Heart left ventricle (tissue), 16 donors: ENCODE data around the gene SYCP1. TPM values are rescaled to one million over a fixed set of nuclear protein-coding genes. Genes with fewer than 3 reads are reported as not detected.

Experiments used
- ATAC-seq, 4 donors: fragments of 200-7000 bp; cut with Tn5 transposase; one replicate each; pipeline ENCODE4 v1.9.1; 2020 to 2022; ENCODE audit warnings: moderate library complexity in 4 of 4, mild to moderate bottlenecking in 3 of 4, moderate number of reproducible peaks in 1 of 4
- DNase-seq, 5 donors: peaks; one replicate each; pipeline ENCODE4 v3.0.0-alpha.2; 2020
- H3K27ac ChIP-seq, 12 donors: fragments of 200-600 bp; sonication (generic) in 4 of 12; one replicate each; pipeline versions ENCODE4 v1.5.0 to v1.8.0; 2016 to 2022; ENCODE audit warnings: mild to moderate bottlenecking in 2 of 12
- H3K27me3 ChIP-seq, 9 donors: fragments of 200-600 bp; sonication (generic) in 2 of 9; one replicate each; pipeline versions ENCODE4 v1.5.1 to v1.8.0; 2016 to 2022; ENCODE audit warnings: mild to moderate bottlenecking in 3 of 9
- H3K36me3 ChIP-seq, 9 donors: fragments of 200-600 bp; sonication (generic) in 2 of 9; one replicate each; pipeline versions ENCODE4 v1.5.0 to v1.8.0; 2018 to 2022; ENCODE audit warnings: mild to moderate bottlenecking in 2 of 9
- H3K4me1 ChIP-seq, 12 donors: fragments of 200-600 bp; sonication (generic) in 4 of 12; one replicate each; pipeline versions ENCODE4 v1.5.0 to v1.8.0; 2016 to 2022; ENCODE audit warnings: mild to moderate bottlenecking in 3 of 12
- H3K4me3 ChIP-seq, 12 donors: fragments of 200-600 bp; sonication (generic) in 4 of 12; one replicate each; pipeline versions ENCODE4 v1.5.0 to v1.8.0; 2017 to 2022; ENCODE audit warnings: mild to moderate bottlenecking in 9 of 12, moderate library complexity in 4 of 12
- H3K9me3 ChIP-seq, 12 donors: fragments of 200-600 bp; sonication (generic) in 4 of 12; one replicate each; pipeline versions ENCODE4 v1.5.0 to v1.8.0; 2016 to 2022; ENCODE audit warnings: mild to moderate bottlenecking in 1 of 12
- CTCF ChIP-seq, 12 donors: fragments of 200-600 bp; sonication (generic) in 4 of 12; IDR thresholded peaks; one replicate each; pipeline versions ENCODE4 v1.5.0 to v1.8.0; 2018 to 2022; ENCODE audit warnings: antibody characterized with exemption in 12 of 12, mild to moderate bottlenecking in 5 of 12
- POLR2A ChIP-seq, 2 donors: fragments of 450-650 bp; IDR thresholded peaks; one replicate each; pipeline ENCODE4 v1.6.1; 2017; ENCODE audit warnings: antibody characterized with exemption in 2 of 2, mild to moderate bottlenecking in 2 of 2, moderate library complexity in 2 of 2
- WGBS, 4 donors: extraction: QIAGEN DNeasy Blood & Tissue Kit in 2 of 4; methylation state at CpG; one replicate each; pipeline versions ENCODE4 v1.1.5 to v1.1.7; 2013 to 2018; 5-methylcytosine and 5-hydroxymethylcytosine counted together
- intact Hi-C, 10 donors: fragments of 100-400 bp; cut with DNase I; formaldehyde crosslinking; loops; one replicate each; pipeline versions ENCODE4 v1.11.1 to v1.14.2; 2022
- polyA plus RNA-seq, 2 donors: library from polyadenylated mRNA; stranded (reverse); fragments of 200-250 nt; gene quantifications; one replicate each; pipeline ENCODE4 v1.2.3, GENCODE V29; 2013
- total RNA-seq, 9 donors: library from RNA; depleted of rRNA in 2 of 9; stranded (reverse); fragments of >200 nt in 2 of 9; fragmentation: NEBNext Ultra II Directional in 3 of 9; extraction: Animal tissue kit (Norgen Biotek cat#: 25700) in 3 of 9; gene quantifications; one replicate each; pipeline versions ENCODE4 v1.1.0 to v1.2.4, GENCODE V29; 2016 to 2023
- donor health status: ischemic (EF 13 %, LVEDD 7.1; RV severe dilation, severe dysfunction).
- donor health status: healthy with polysubstance abuse.
- donor health status: DM: no; HTN: yes; CAD: no.
- donor health status: DM: no; HTN: no; CAD: no.
- donor health status: ischemic (EF 25% LVEDD 6.9; RV normal size, moderate dysfunction).
- donor health status: ischemic (EF 25% LVEDD 5.7; RV mildly dilated, moderate dysfunction).
- donor health status: healthy.
- donor health status: DM: yes; HTN: yes; CAD: no.
- donor health status: ischemic (EF 35%, LVEDD 5.7; RV mildly dilated, moderate dysfunction).
- donor health status: nonischemic (EF 11% LVEDD 7.7; RV severe dilation, severe dysfunction).
- donor health status: DM: yes; HTN: yes; CAD: no.
- donor health status: PGD.
- donor health status: ischemic (EF 29% LVEDD 5.4; RV normal size, mild dysfunction).
- donor health status: nonischemic (EF 23%, LVEDD 6.1; RV moderate dilation, normal function).

The SYCP1 gene
- total and polyA plus RNA-seq, 11 donors, result not detected

- H3K4me3 ChIP-seq, result no peak overlapping the region
- no peaks in the 10 kb centered on the region for H3K4me1 ChIP-seq
- no peak for TF ChIP-seq POLR2A (IDR thresholded peaks at IDR 0.05)
- no peak for TF ChIP-seq CTCF (IDR thresholded peaks at IDR 0.05)
- 72 to 89% (median 81%) methylated on average over 4 of the region's 4 CpGs for WGBS, 4 donors
- H3K9me3 ChIP-seq, result no peaks in the 10 kb centered on the region
- intact Hi-C loops, result no loop called here
- peaks cover 0 to 3% (median 0%) of the 10 kb centered on the region in 9 donors for H3K27me3 ChIP-seq
- ATAC-seq (no peak), DNase-seq (no peak)
- H3K27ac ChIP-seq, result no peak overlapping the region
- H3K36me3 ChIP-seq, result no peaks in the 10 kb centered on the region
Measured at GRCh38 chr1:114833421-114833820, 21.2 kb upstream of the SYCP1 start.

- H3K4me1 ChIP-seq, result no peaks in the 10 kb centered on the region
- DNase-seq, result no peak
- H3K4me3 ChIP-seq, result no peak overlapping the region
- 74 to 81% (median 78%) methylated on average over 5 of the region's 5 CpGs for WGBS, 4 donors
- H3K27ac ChIP-seq, result no peak overlapping the region
- H3K27me3 ChIP-seq, result peaks cover 0 to 25% (median 4%) of the 10 kb centered on the region in 9 donors
- no peak for TF ChIP-seq POLR2A (IDR thresholded peaks at IDR 0.05)
- TF ChIP-seq CTCF (IDR thresholded peaks at IDR 0.05), result no peak
- no peak for ATAC-seq
- no peaks in the 10 kb centered on the region for H3K36me3 ChIP-seq
- no peaks in the 10 kb centered on the region for H3K9me3 ChIP-seq
- intact Hi-C loops, result no loop called here
Measured at GRCh38 chr1:114844270-114844669, 10.4 kb upstream of the SYCP1 start.

GRCh38 chr1:114853584-114853983 lies 1.1 kb upstream of the SYCP1 start:
- H3K4me1 ChIP-seq, result peaks cover 0 to 7% (median 0%) of the 10 kb centered on the region in 12 donors
- no peaks in the 10 kb centered on the region for H3K36me3 ChIP-seq
- intact Hi-C loops, result no loop called here
- WGBS, 4 donors, result 88 to 90% (median 89%) methylated on average over 15 of the region's 15 CpGs
- H3K9me3 ChIP-seq, result no peaks in the 10 kb centered on the region
- H3K27me3 ChIP-seq, result peaks cover 0 to 72% (median 33%) of the 10 kb centered on the region in 9 donors
- no peak overlapping the region for H3K27ac ChIP-seq
- DNase-seq (no peak), ATAC-seq (no peak)
- no peak overlapping the region for H3K4me3 ChIP-seq
- TF ChIP-seq CTCF (IDR thresholded peaks at IDR 0.05), result no peak
- no peak for TF ChIP-seq POLR2A (IDR thresholded peaks at IDR 0.05)

GRCh38 chr1:114861384-114861783 lies 6.7 kb downstream of the SYCP1 start:
- no peaks in the 10 kb centered on the region for H3K36me3 ChIP-seq
- H3K4me3 ChIP-seq, result no peak overlapping the region
- no peak overlapping the region for H3K27ac ChIP-seq
- intact Hi-C loops, result no loop called here
- DNase-seq, result no peak
- WGBS, 4 donors, result 62 to 79% (median 68%) methylated on average over 3 of the region's 3 CpGs
- no peaks in the 10 kb centered on the region for H3K4me1 ChIP-seq
- no peaks in the 10 kb centered on the region for H3K9me3 ChIP-seq
- no peak for TF ChIP-seq POLR2A (IDR thresholded peaks at IDR 0.05)
- no peak for TF ChIP-seq CTCF (IDR thresholded peaks at IDR 0.05)
- peaks cover 0 to 33% (median 9%) of the 10 kb centered on the region in 9 donors for H3K27me3 ChIP-seq
- no peak for ATAC-seq
